ENCODE measurements around the gene TEX14. TPM values are rescaled to one million over a fixed set of nuclear protein-coding genes. Genes with fewer than 3 reads are reported as not detected.

The TEX14 gene
- total and polyA plus RNA-seq, 9 donors = 2.1 to 5.1 (median 4.1) TPM

Other genes starting within 250 kb of the TEX14 start
- 0.13 TPM for gene HSF5, start 203.6 kb downstream of the TEX14 start, total RNA-seq
- gene HSF5, start 203.6 kb downstream of the TEX14 start, polyA plus RNA-seq (ENCODE audit: insufficient read depth in 1 of 8, insufficient read length in 8 of 8, low replicate concordance in 1 of 8) = under 1 TPM in 6 of 8 donors, not detected in 2; 0.04 to 0.20 (median 0.09) TPM
- gene MTMR4, start 177.4 kb downstream of the TEX14 start, total RNA-seq = 22.3 TPM
- gene MTMR4, start 177.4 kb downstream of the TEX14 start, polyA plus RNA-seq (ENCODE audit: insufficient read depth in 1 of 8, insufficient read length in 8 of 8, low replicate concordance in 1 of 8) = 10 to 100 TPM; 17.4 to 23.7 (median 19.3) TPM
- 24.6 TPM for gene RAD51C, start 557 bp upstream of the TEX14 start, total RNA-seq
- 10 to 100 TPM; 25.9 to 33.3 (median 29.2) TPM for gene RAD51C, start 557 bp upstream of the TEX14 start, polyA plus RNA-seq (ENCODE audit: insufficient read depth in 1 of 8, insufficient read length in 8 of 8, low replicate concordance in 1 of 8)
- gene PPM1E, start 63.8 kb upstream of the TEX14 start, total RNA-seq = 1.1 TPM
- gene PPM1E, start 63.8 kb upstream of the TEX14 start, polyA plus RNA-seq (ENCODE audit: insufficient read depth in 1 of 8, insufficient read length in 8 of 8, low replicate concordance in 1 of 8) = 1 to 10 TPM in 7 of 8 donors, under 1 TPM in 1; 0.85 to 2.9 (median 1.9) TPM

All from muscle of leg (tissue), 9 donors.